T-helper 2 cell treated with Interferon-gamma antibody and Interleukin-4, amounts not matched to agents 100 ng/mL and 5 ng/mL, for 36 hours (primary cell): ENCODE results near the gene GNAI3. TPM values are rescaled to one million over a fixed set of nuclear protein-coding genes. Genes with fewer than 3 reads are reported as not detected.

Experiments used
- intact Hi-C: fragments of 100-400 bp; cut with micrococcal nuclease; formaldehyde crosslinking; loops from one replicate; pipeline ENCODE4 v1.15.1; 2023
- total RNA-seq: library from RNA; stranded (reverse); gene quantifications from 2 replicates; pipeline ENCODE4 v1.2.3, GENCODE V29; 2022

GNAI3 gene
- total RNA-seq, 1 donor from 2014 or later = 9.5 TPM

DNA sequence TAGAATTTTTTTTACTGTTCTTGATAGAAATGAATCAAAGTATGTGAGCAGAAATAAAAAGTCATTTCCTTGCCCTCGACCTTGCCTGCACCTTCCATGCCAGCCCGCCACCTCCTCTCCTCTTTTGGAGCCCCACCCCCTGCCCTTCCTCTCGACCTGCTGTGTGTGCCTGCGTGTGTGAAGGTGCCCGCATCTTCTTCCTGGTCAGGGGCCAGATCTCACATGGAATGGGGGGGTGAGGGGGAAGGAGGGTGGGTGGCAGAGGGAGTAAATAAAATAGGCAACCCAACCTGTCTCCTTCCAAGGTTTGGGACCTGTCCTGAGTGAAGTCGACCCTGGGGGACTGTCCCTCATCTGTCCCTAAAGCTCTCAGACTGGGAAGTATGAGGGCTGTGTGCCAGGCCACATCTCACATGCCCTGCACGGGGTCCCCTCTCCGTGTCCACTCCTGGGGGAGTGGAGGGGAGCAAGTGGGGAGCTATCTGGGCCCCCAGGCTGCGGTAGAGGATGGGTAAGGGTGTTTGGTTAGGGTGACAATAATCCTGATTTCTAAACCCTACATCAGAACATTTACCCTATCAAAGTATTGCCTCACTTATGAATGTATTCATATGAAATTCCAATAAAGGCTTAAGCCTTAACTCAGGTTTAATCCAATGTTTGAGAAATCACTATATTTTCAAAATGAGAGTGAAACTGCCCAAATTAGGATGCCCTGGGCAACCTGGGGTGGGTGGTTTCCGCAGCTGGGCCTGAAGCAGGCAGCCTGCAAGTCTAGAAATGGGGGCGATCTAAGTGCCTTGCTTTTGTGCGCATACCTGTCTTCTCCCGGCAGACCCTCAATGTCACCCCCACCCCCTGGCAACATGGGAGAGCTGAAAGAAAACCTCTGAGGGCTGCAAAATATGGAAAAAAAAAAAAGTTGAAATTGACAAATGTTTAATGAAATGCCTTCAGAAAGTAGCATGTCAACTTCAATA, 86.6 kb downstream of the GNAI3 start:
- intact Hi-C loops = no loop called here

- intact Hi-C loops = no loop called here
Observed at GRCh38 chr1:109635862-109636200, 87.4 kb downstream of the GNAI3 start.

DNA sequence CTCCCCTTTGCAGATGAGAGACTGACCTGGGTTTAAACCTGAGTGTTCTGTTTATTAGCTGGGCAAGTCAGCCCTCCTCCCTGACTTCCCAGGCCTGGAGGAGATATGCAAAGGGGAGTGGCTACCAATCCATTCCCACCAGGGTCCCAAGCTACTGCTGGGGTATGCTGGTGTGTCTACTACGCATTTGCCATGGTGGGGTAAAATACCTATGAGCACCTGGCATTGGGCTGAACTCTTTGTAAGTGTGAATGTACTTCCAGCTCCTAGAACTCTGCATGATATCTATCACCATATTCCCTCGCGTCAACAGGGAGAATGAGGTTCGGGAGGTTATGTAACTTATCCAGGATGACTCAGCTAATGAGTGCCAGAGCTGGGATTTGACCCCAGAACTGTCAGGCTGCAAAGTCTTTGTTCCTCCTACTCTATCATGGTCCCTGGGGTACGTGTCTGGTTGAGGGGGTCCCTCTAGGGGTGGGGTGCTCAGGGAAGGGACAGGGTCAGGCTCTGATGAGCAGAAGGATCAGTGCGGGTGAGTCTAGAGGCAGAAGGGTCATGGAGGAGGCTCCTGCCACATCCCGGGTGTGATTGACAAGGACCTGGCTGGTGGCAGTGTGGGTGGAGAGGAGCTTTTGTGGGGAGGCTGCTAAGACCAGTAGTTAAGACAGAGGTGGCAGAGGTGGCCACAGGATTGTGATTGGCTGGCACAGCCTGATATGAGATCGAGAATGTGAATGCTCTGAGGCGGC, 88.0 kb downstream of the GNAI3 start:
- intact Hi-C loops = no loop called here

GRCh38 chr1:109637446-109637845, 89.0 kb downstream of the GNAI3 start:
- intact Hi-C loops = no loop called here

GRCh38 chr1:109639063-109639840, 90.8 kb downstream of the GNAI3 start:
- intact Hi-C loops = no loop called here

DNA sequence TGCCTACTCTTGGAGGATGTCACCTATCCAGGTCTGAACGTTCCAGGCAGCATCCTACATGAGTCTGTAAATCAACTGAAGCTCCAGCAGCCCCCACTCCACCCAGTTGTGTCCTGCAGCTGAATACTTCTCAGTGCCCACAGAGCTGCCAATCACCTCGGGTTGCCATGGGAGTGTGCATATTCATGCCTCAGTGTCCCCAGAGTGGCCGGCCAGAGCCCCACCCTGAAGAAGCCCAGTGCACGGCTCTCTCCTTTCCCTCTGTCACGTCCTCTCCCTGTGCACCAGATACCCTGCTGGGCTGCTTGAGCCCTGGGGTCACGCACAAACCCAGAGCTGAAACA, 91.4 kb downstream of the GNAI3 start:
- intact Hi-C loops = loop anchor here (1.0 to 5.0 kb wide), 3 partner anchors 94 to 371 kb away; partner anchors contain the start of gene CSF1

GRCh38 chr1:109640285-109640865, 92.0 kb downstream of the GNAI3 start:
- intact Hi-C loops = loop anchor here (1.0 to 5.0 kb wide), 3 partner anchors 94 to 370 kb away; partner anchors contain the start of gene CSF1

DNA sequence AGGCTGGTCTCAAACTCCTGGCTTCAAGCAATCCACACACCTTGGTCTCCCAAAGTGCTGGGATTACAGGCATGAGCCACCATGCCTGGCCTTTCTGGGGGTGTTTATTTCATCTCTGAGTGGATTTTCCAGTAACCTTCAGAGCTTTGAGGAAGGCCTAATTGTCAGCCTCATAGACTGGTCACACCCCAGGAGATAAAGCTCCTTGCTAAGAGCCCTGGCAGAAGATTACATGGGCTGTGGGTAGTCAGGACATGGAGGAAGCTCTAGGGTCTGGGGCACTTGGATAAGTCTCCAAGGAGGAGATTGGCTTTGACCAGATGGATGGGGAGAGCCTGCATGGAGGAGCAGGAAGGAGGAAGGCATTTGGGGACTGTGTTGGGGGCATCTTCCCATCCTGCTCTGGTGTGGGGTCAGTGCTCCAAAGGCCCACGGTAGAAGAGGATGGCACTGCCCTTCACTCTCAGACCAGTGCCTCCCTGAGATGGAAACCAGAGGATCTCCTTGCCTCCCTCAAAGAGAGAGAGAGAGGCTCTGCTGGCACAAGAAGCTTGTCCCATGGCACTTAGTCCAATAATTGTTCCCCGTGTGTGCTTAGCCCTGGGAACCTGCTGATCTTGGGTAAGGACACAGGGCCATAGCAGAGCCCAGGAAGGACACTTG, 92.8 kb downstream of the GNAI3 start:
- intact Hi-C loops = loop anchor here (2.0 to 5.0 kb wide), 2 partner anchors 271 to 370 kb away; partner anchors contain the start of gene CSF1

GRCh38 chr1:109641861-109642260, 93.4 kb downstream of the GNAI3 start:
- intact Hi-C loops = loop anchor here (2.0 to 5.0 kb wide), 2 partner anchors 270 to 369 kb away; partner anchors contain the start of gene CSF1

DNA sequence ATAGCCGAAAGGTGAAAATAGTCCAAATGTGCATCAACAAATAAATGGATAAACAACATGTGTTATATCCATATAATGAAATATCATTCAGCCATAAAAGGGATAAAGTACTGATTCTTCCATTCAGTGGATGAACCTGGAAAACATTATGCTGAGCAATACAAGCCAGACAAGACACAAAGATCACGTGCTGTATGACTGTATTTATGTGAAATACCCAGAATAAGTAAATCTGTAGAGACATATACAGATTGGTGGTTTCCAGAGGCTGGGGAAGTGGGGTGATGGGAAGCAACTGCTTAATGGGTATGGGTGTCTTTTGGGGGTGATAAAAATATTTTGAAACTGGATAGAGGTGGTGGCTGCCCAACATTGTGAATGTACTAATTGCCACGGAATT, 94.2 kb downstream of the GNAI3 start:
- intact Hi-C loops = loop anchor here (1.0 to 5.0 kb wide), 4 partner anchors 45 to 342 kb away; partner anchors contain the start of genes AHCYL1, CSF1 and GSTM1

DNA sequence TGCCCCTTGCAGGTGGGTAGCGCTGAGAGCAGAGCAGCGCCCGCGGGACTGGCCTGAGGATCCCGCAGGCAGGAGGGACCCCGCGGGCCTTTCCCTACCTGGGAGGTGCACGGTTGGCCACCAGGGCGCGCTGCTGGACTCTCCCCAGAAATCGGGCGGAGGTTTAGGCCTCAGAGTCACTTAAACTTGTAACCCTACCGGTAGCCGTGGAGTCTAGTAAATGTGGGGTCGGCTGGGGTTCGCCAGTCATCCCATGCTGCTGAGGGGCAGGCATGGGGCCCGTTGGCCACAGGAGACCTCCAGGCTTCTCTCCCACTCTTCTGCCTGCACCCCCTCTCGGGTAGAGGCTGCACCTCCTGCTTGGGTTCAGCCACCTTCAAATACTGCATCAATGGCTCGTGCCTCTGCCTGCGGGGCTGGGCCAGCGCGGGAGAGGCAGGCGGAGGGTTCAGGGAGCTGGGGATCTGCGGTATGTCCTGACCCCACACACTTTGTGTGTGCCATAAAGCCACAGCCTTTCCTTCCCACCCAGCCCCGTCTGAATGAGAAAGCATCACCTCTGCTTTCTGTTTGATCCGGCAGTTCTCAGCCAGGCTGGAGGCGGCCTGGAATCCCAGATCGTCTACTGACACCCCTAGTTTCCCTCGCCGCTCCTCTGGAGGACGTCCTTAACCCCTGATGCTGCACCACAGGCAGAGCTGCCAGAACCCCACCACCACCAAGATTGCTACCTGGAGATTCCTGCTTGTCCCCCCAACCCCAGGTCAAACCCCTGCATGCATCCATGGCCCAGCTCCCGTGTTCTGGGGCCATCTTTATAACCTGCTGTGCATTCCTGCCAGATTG, 95.2 kb downstream of the GNAI3 start:
- intact Hi-C loops = loop anchor here (1.0 to 5.0 kb wide), 4 partner anchors 44 to 341 kb away; partner anchors contain the start of genes AHCYL1, CSF1 and GSTM1

- intact Hi-C loops = loop anchor here (5.0 kb wide), 1 partner anchor 268 kb away; the partner anchor contains the start of gene CSF1
Observed at GRCh38 chr1:109644670-109645069, 96.3 kb downstream of the GNAI3 start.

GRCh38 chr1:109649491-109649914, 101.1 kb downstream of the GNAI3 start:
- intact Hi-C loops = no loop called here

GRCh38 chr1:109650609-109651008, 102.2 kb downstream of the GNAI3 start:
- intact Hi-C loops = no loop called here

- intact Hi-C loops = no loop called here
Observed at GRCh38 chr1:109652402-109652801, 104.0 kb downstream of the GNAI3 start.

GRCh38 chr1:109653306-109653705, 104.9 kb downstream of the GNAI3 start:
- intact Hi-C loops = no loop called here

DNA sequence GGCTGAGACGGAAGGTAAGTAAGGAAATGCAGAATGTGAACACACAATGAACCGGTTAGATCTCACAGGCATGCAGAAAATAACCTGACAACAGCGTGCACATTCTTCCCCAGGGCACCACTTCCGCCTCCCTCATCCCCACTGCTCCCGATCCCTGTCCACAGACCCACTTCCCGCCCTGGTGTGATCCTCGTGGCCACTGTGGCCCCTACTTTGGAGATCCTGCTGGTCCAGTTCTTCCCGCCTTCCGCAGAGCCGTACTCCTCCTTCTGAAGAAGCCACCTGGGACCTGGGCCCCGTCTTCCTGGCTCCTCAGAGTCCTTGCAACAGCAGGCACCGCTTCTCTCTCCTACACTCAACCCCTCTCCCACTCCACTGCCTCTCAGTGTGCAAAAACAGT, 106.1 kb downstream of the GNAI3 start:
- intact Hi-C loops = no loop called here

GRCh38 chr1:109655615-109656519, 107.5 kb downstream of the GNAI3 start, which contains the start of gene GSTM4:
TSS of gene GSTM4 (plus strand) at chr1:109656099. CDS start at chr1:109656390, 291 bp downstream.
- intact Hi-C loops = no loop called here
